ENCODE data around the gene ZNF503.

The ZNF503 gene

DNA sequence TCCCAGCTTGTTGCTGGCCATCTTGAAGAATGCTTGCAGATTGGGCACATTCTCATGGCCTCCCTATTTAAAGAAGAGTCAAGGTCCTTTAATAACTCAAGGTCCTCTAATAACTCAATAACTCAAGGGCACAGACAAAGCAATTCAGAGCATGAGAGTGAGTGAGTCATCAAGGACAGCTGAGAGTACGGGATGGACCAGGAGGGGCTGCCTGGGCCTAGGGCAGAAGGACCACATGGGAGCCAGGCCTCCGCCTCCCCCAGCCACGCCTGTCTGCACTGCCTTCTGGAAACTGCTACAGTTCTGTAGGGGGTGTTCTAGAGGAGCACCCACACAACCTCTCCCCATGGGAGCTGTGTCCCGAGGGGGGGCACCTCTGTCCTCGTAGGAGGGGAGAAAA, 48.9 kb downstream of the ZNF503 start:
- H2BK15ac ChIP-seq (ENCODE audit: low read length), result no peak overlapping the region
- no peak overlapping the region for H4K8ac ChIP-seq (ENCODE audit: low read depth, low read length)
- H4K91ac ChIP-seq (ENCODE audit: low read depth, low read length, poor library complexity), result no peak overlapping the region
- no peak overlapping the region for H2BK120ac ChIP-seq (ENCODE audit: low read depth, low read length)
- no peak overlapping the region for H3K4me3 ChIP-seq (ENCODE audit: low read length in 2 of 2)
- no peak for DNase-seq (ENCODE audit: low spot score)
- no peak overlapping the region for H3K27ac ChIP-seq (replicated peaks; ENCODE audit: low read length)
- H3K79me1 ChIP-seq (ENCODE audit: low read depth, low read length), result no peaks in the 10 kb centered on the region
- no peaks in the 10 kb centered on the region for H3K36me3 ChIP-seq (replicated peaks in 1 of 2; ENCODE audit: control insufficient read depth in 2 of 2, insufficient read depth in 2 of 2, low read length in 2 of 2)
- H2BK5ac ChIP-seq (ENCODE audit: low read length), result no peak overlapping the region
- H2AFZ ChIP-seq (ENCODE audit: low read length), result no peak overlapping the region
- H3K27me3 ChIP-seq (ENCODE audit: control insufficient read depth in 3 of 3, insufficient read depth in 3 of 3, low read depth in 1 of 3, low read length in 3 of 3), result no peaks in the 10 kb centered on the region
- H3K23ac ChIP-seq (ENCODE audit: low read depth, low read length, poor library complexity), result no peak overlapping the region
- no peak overlapping the region for H2BK12ac ChIP-seq (ENCODE audit: low read length)
- no peak overlapping the region for H3K4me2 ChIP-seq (ENCODE audit: insufficient read depth, low read length, poor library complexity, severe bottlenecking)
- peaks cover 0 to 9% of the 10 kb centered on the region in 2 donors for H3K4me1 ChIP-seq (ENCODE audit: control insufficient read depth in 2 of 2, insufficient read depth in 1 of 2, low read depth in 1 of 2, low read length in 2 of 2)
- no peak overlapping the region for H3K18ac ChIP-seq (ENCODE audit: low read length)
- WGBS, 2 donors (ENCODE audit: extremely low coverage in 2 of 2, insufficient read length in 2 of 2, insufficient replicate concordance in 1 of 2), result no CpG with 5 or more reads among the region's 5 CpGs
- no peak overlapping the region for H3K4ac ChIP-seq (ENCODE audit: low read length)
- no peak overlapping the region for H3K14ac ChIP-seq (ENCODE audit: low read length)
- no peak overlapping the region for H2AK5ac ChIP-seq (ENCODE audit: low read depth, low read length)
- no peak overlapping the region for H3K9ac ChIP-seq (ENCODE audit: low read depth, low read length, poor library complexity)
- H3K9me3 ChIP-seq (replicated peaks in 1 of 2; ENCODE audit: control insufficient read depth in 2 of 2, insufficient read depth in 1 of 2, low read depth in 1 of 2, low read length in 2 of 2), result peaks cover 0 to 2% of the 10 kb centered on the region in 2 donors

GRCh38 chr10:75351637-75352036, 49.9 kb downstream of the ZNF503 start:
- H3K9ac ChIP-seq (ENCODE audit: low read depth, low read length, poor library complexity), result no peak overlapping the region
- H2AFZ ChIP-seq (ENCODE audit: low read length), result no peak overlapping the region
- H4K8ac ChIP-seq (ENCODE audit: low read depth, low read length), result no peak overlapping the region
- no peak overlapping the region for H2BK120ac ChIP-seq (ENCODE audit: low read depth, low read length)
- no peak overlapping the region for H3K23ac ChIP-seq (ENCODE audit: low read depth, low read length, poor library complexity)
- H3K36me3 ChIP-seq (replicated peaks in 1 of 2; ENCODE audit: control insufficient read depth in 2 of 2, insufficient read depth in 2 of 2, low read length in 2 of 2), result no peaks in the 10 kb centered on the region
- H3K14ac ChIP-seq (ENCODE audit: low read length), result no peak overlapping the region
- H3K79me1 ChIP-seq (ENCODE audit: low read depth, low read length), result peaks cover 2% of the 10 kb centered on the region
- H3K4ac ChIP-seq (ENCODE audit: low read length), result no peak overlapping the region
- no peak overlapping the region for H3K4me3 ChIP-seq (ENCODE audit: low read length in 2 of 2)
- H3K27ac ChIP-seq (replicated peaks; ENCODE audit: low read length), result no peak overlapping the region
- no peak overlapping the region for H2BK15ac ChIP-seq (ENCODE audit: low read length)
- H3K4me1 ChIP-seq (ENCODE audit: control insufficient read depth in 2 of 2, insufficient read depth in 1 of 2, low read depth in 1 of 2, low read length in 2 of 2), result peaks cover 0 to 9% of the 10 kb centered on the region in 2 donors
- H4K91ac ChIP-seq (ENCODE audit: low read depth, low read length, poor library complexity), result no peak overlapping the region
- peaks cover 0 to 2% of the 10 kb centered on the region in 2 donors for H3K9me3 ChIP-seq (replicated peaks in 1 of 2; ENCODE audit: control insufficient read depth in 2 of 2, insufficient read depth in 1 of 2, low read depth in 1 of 2, low read length in 2 of 2)
- no peak overlapping the region for H3K4me2 ChIP-seq (ENCODE audit: insufficient read depth, low read length, poor library complexity, severe bottlenecking)
- no peak for DNase-seq (ENCODE audit: low spot score)
- H3K18ac ChIP-seq (ENCODE audit: low read length), result no peak overlapping the region
- H2BK12ac ChIP-seq (ENCODE audit: low read length), result no peak overlapping the region
- H2AK5ac ChIP-seq (ENCODE audit: low read depth, low read length), result no peak overlapping the region
- H3K27me3 ChIP-seq (ENCODE audit: control insufficient read depth in 3 of 3, insufficient read depth in 3 of 3, low read depth in 1 of 3, low read length in 3 of 3), result peaks cover 0 to 2% (median 0%) of the 10 kb centered on the region in 3 experiments
- no CpG with 5 or more reads among the region's 3 CpGs for WGBS, 2 donors (ENCODE audit: extremely low coverage in 2 of 2, insufficient read length in 2 of 2, insufficient replicate concordance in 1 of 2)
- no peak overlapping the region for H2BK5ac ChIP-seq (ENCODE audit: low read length)

GRCh38 chr10:75350791-75351190, 50.8 kb downstream of the ZNF503 start:
- no peak overlapping the region for H2BK15ac ChIP-seq (ENCODE audit: low read length)
- no peak overlapping the region for H3K23ac ChIP-seq (ENCODE audit: low read depth, low read length, poor library complexity)
- H3K27me3 ChIP-seq (ENCODE audit: control insufficient read depth in 3 of 3, insufficient read depth in 3 of 3, low read depth in 1 of 3, low read length in 3 of 3), result peaks cover 0 to 2% (median 0%) of the 10 kb centered on the region in 3 experiments
- H3K9me3 ChIP-seq (replicated peaks in 1 of 2; ENCODE audit: control insufficient read depth in 2 of 2, insufficient read depth in 1 of 2, low read depth in 1 of 2, low read length in 2 of 2), result peaks cover 0 to 2% of the 10 kb centered on the region in 2 donors
- DNase-seq (ENCODE audit: low spot score), result no peak
- H3K4me3 ChIP-seq (ENCODE audit: low read length in 2 of 2), result no peak overlapping the region
- H3K27ac ChIP-seq (replicated peaks; ENCODE audit: low read length), result no peak overlapping the region
- H2BK12ac ChIP-seq (ENCODE audit: low read length), result no peak overlapping the region
- peaks cover 0 to 9% of the 10 kb centered on the region in 2 donors for H3K4me1 ChIP-seq (ENCODE audit: control insufficient read depth in 2 of 2, insufficient read depth in 1 of 2, low read depth in 1 of 2, low read length in 2 of 2)
- no peak overlapping the region for H3K4me2 ChIP-seq (ENCODE audit: insufficient read depth, low read length, poor library complexity, severe bottlenecking)
- no peak overlapping the region for H3K9ac ChIP-seq (ENCODE audit: low read depth, low read length, poor library complexity)
- H2AFZ ChIP-seq (ENCODE audit: low read length), result no peak overlapping the region
- no peak overlapping the region for H3K18ac ChIP-seq (ENCODE audit: low read length)
- H4K91ac ChIP-seq (ENCODE audit: low read depth, low read length, poor library complexity), result no peak overlapping the region
- WGBS, 2 donors (ENCODE audit: extremely low coverage in 2 of 2, insufficient read length in 2 of 2, insufficient replicate concordance in 1 of 2), result no CpG with 5 or more reads among the region's 4 CpGs
- H2BK5ac ChIP-seq (ENCODE audit: low read length), result no peak overlapping the region
- H4K8ac ChIP-seq (ENCODE audit: low read depth, low read length), result no peak overlapping the region
- H3K36me3 ChIP-seq (replicated peaks in 1 of 2; ENCODE audit: control insufficient read depth in 2 of 2, insufficient read depth in 2 of 2, low read length in 2 of 2), result no peaks in the 10 kb centered on the region
- no peak overlapping the region for H3K14ac ChIP-seq (ENCODE audit: low read length)
- no peak overlapping the region for H2BK120ac ChIP-seq (ENCODE audit: low read depth, low read length)
- no peak overlapping the region for H2AK5ac ChIP-seq (ENCODE audit: low read depth, low read length)
- no peak overlapping the region for H3K4ac ChIP-seq (ENCODE audit: low read length)
- peaks cover 2% of the 10 kb centered on the region for H3K79me1 ChIP-seq (ENCODE audit: low read depth, low read length)
